ENCODE data around the gene FYN.

DNA sequence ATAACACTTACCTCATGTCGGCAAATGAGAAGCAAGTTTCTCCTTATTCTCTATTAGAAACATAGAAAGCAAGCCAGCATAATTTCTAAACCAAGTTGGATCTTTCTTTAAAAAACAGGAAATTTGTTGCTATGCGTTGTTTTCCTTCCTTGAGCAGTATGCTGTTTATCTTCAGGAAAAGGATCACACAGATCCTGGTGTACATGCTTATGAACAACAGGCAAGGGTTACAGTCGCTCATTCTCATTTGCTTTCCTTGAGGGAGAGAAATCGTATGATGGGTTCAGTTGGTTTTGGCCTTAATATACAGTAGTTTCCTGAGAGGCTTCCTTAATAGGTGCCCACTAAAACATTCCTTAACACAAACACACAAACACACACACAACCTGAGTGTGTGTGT is 118.8 kb downstream of the FYN start:
- TF ChIP-seq, protein P1, sequence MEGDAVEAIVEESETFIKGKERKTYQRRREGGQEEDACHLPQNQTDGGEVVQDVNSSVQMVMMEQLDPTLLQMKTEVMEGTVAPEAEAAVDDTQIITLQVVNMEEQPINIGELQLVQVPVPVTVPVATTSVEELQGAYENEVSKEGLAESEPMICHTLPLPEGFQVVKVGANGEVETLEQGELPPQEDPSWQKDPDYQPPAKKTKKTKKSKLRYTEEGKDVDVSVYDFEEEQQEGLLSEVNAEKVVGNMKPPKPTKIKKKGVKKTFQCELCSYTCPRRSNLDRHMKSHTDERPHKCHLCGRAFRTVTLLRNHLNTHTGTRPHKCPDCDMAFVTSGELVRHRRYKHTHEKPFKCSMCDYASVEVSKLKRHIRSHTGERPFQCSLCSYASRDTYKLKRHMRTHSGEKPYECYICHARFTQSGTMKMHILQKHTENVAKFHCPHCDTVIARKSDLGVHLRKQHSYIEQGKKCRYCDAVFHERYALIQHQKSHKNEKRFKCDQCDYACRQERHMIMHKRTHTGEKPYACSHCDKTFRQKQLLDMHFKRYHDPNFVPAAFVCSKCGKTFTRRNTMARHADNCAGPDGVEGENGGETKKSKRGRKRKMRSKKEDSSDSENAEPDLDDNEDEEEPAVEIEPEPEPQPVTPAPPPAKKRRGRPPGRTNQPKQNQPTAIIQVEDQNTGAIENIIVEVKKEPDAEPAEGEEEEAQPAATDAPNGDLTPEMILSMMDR (IDR thresholded peaks at IDR 0.05; ENCODE audit: borderline replicate concordance, extremely low read depth, low read length, poor library complexity, severe bottlenecking) = no peak
- TF ChIP-seq EZH2 (IDR thresholded peaks at IDR 0.05; ENCODE audit: borderline replicate concordance, low read depth, low read length, severe bottlenecking) = no peak
